GM03348 (cell line): ENCODE data around the gene ADCY6.

ENCODE experiments used
- DNase-seq: peaks from one replicate; pipeline ENCODE4 v3.0.0; 2012; ENCODE audit warnings: low spot score

ADCY6 gene

GRCh38 chr12:48815126-48816110 is 26.5 kb upstream of the ADCY6 start:
- peak; percentile 94 for DNase-seq

GRCh38 chr12:48814262-48815125 is 25.6 kb upstream of the ADCY6 start:
- DNase-seq = peak; percentile 98

GRCh38 chr12:48813465-48814261 is 24.8 kb upstream of the ADCY6 start:
- DNase-seq = no peak

- no peak for DNase-seq
Measured at GRCh38 chr12:48812389-48812788, 23.5 kb upstream of the ADCY6 start.

- DNase-seq = no peak
Measured at GRCh38 chr12:48811437-48812090, 22.7 kb upstream of the ADCY6 start.

GRCh38 chr12:48810903-48811431 is 22.1 kb upstream of the ADCY6 start:
- peak; percentile 69 for DNase-seq

GRCh38 chr12:48807981-48808380 is 19.1 kb upstream of the ADCY6 start:
- no peak for DNase-seq

GRCh38 chr12:48803675-48804074 is 14.8 kb upstream of the ADCY6 start:
- no peak for DNase-seq

GRCh38 chr12:48800971-48801370 is 12.1 kb upstream of the ADCY6 start:
- no peak for DNase-seq

- no peak for DNase-seq
Measured at GRCh38 chr12:48800457-48800856, 11.6 kb upstream of the ADCY6 start.

- no peak for DNase-seq
Measured at GRCh38 chr12:48796976-48797375, 8.1 kb upstream of the ADCY6 start.

GRCh38 chr12:48795550-48796455 is 6.9 kb upstream of the ADCY6 start:
- DNase-seq = peak; percentile 89

- no peak for DNase-seq
Measured at GRCh38 chr12:48794870-48795269, 6.0 kb upstream of the ADCY6 start.

- DNase-seq = no peak
Measured at GRCh38 chr12:48793696-48794095, 4.8 kb upstream of the ADCY6 start.

GRCh38 chr12:48789858-48790326 is 1.0 kb upstream of the ADCY6 start:
- DNase-seq = no peak

GRCh38 chr12:48788524-48788853 is 400 bp downstream of the ADCY6 start:
- peak; percentile 70 for DNase-seq

GRCh38 chr12:48787791-48788523 is 932 bp downstream of the ADCY6 start:
- DNase-seq = peak; percentile 54

GRCh38 chr12:48786591-48787544 is 2.0 kb downstream of the ADCY6 start:
- no peak for DNase-seq
